Left ventricle myocardium inferior (tissue), 1 donor: ENCODE data around the gene STK10. TPM values are rescaled to one million over a fixed set of nuclear protein-coding genes. Genes with fewer than 3 reads are reported as not detected.
A peak's percentile ranks its signal among the peaks of the same experiment; 100 is the strongest.

ENCODE experiments used
- DNase-seq: peaks from one replicate; pipeline ENCODE4 v3.0.0-alpha.2; 2020
- H3K27ac ChIP-seq: fragments of 200-600 bp; replicated peaks from 2 replicates; pipeline ENCODE4 v1.8.0; 2021
- H3K27me3 ChIP-seq: fragments of 200-600 bp; 2 replicates; pipeline ENCODE4 v1.8.0; 2021; ENCODE audit warnings: low read depth
- H3K36me3 ChIP-seq: fragments of 200-600 bp; 2 replicates; pipeline ENCODE4 v1.8.0; 2021
- H3K4me1 ChIP-seq: fragments of 200-600 bp; 2 replicates; pipeline ENCODE4 v1.8.0; 2021
- H3K4me3 ChIP-seq: fragments of 200-600 bp; 2 replicates; pipeline ENCODE4 v1.8.0; 2021; ENCODE audit warnings: mild to moderate bottlenecking, moderate library complexity
- H3K9me3 ChIP-seq: fragments of 200-600 bp; replicated peaks from 2 replicates; pipeline ENCODE4 v1.8.0; 2021
- CTCF ChIP-seq: fragments of 200-600 bp; IDR thresholded peaks from 2 replicates; pipeline ENCODE4 v1.8.0; 2021; ENCODE audit warnings: antibody characterized with exemption, mild to moderate bottlenecking, borderline replicate concordance
- intact Hi-C: fragments of 100-400 bp; cut with micrococcal nuclease; formaldehyde crosslinking; loops from one replicate; pipeline ENCODE4 v1.11.0; 2022
- total RNA-seq: library from RNA; stranded (reverse); fragmentation: NEBNext Ultra II Directional; extraction: Animal tissue kit (Norgen Biotek cat#: 25700); gene quantifications from one replicate; pipeline ENCODE4 v1.2.1, GENCODE V29; 2021
- donor health status: DM: no; HTN: yes; CAD: no; lungs with severe emphysema.

STK10 gene
- total RNA-seq, 1 donor from 2014 or later, result 5.3 TPM

- Histone ChIP-seq H3K4me3 (no peak overlapping the region), H3K27ac (no peak overlapping the region), H3K9me3 (no peaks in the 10 kb centered on the region), H3K27me3 (no peaks in the 10 kb centered on the region), H3K36me3 (no peaks in the 10 kb centered on the region), H3K4me1 (peaks cover 59% of the 10 kb centered on the region)
- no peak for DNase-seq
- no peak for TF ChIP-seq CTCF
- intact Hi-C loops, result loop anchor here (10.0 kb wide), 1 partner anchor 94 kb away; no protein-coding TSS in a partner anchor
Observed at GRCh38 chr5:172008689-172009141, 179.3 kb downstream of the STK10 start.

GRCh38 chr5:172008111-172008455 is 179.9 kb downstream of the STK10 start:
- Histone ChIP-seq H3K9me3 (no peaks in the 10 kb centered on the region), H3K4me3 (peak overlapping the region; percentile 98), H3K4me1 (peaks cover 65% of the 10 kb centered on the region), H3K27ac (no peak overlapping the region), H3K27me3 (no peaks in the 10 kb centered on the region), H3K36me3 (no peaks in the 10 kb centered on the region)
- intact Hi-C loops, result loop anchor here (10.0 kb wide), 1 partner anchor 93 kb away; no protein-coding TSS in a partner anchor
- no peak for TF ChIP-seq CTCF
- DNase-seq, result no peak

GRCh38 chr5:172007175-172008110 is 180.6 kb downstream of the STK10 start:
- Histone ChIP-seq H3K4me1 (peaks cover 72% of the 10 kb centered on the region), H3K27me3 (no peaks in the 10 kb centered on the region), H3K27ac (peak overlapping the region; percentile 100), H3K36me3 (no peaks in the 10 kb centered on the region), H3K9me3 (no peaks in the 10 kb centered on the region), H3K4me3 (peak overlapping the region; percentile 98)
- no peak for DNase-seq
- TF ChIP-seq CTCF, result no peak
- intact Hi-C loops, result loop anchor here (10.0 kb wide), 1 partner anchor 93 kb away; no protein-coding TSS in a partner anchor

GRCh38 chr5:172006321-172007174 is 181.5 kb downstream of the STK10 start, which contains the start of gene FBXW11:
Gene FBXW11 (minus strand): TSS chr5:172006638. CDS start chr5:172006502, 136 bp downstream.
- TF ChIP-seq CTCF, result no peak
- Histone ChIP-seq H3K9me3 (no peaks in the 10 kb centered on the region), H3K27ac (peak within 1 kb of the TSS; percentile 100), H3K4me3 (peak within 1 kb of the TSS; percentile 98), H3K27me3 (no peaks in the 10 kb centered on the region), H3K36me3 (no peaks in the 10 kb centered on the region), H3K4me1 (peaks cover 81% of the 10 kb centered on the region)
- DNase-seq, result peak; percentile 95
- intact Hi-C loops, result loop anchor here (10.0 kb wide), 1 partner anchor 92 kb away; no protein-coding TSS in a partner anchor

GRCh38 chr5:172005708-172006320 is 182.2 kb downstream of the STK10 start:
- Histone ChIP-seq H3K4me1 (peaks cover 88% of the 10 kb centered on the region), H3K9me3 (no peaks in the 10 kb centered on the region), H3K36me3 (no peaks in the 10 kb centered on the region), H3K27me3 (no peaks in the 10 kb centered on the region), H3K27ac (peak overlapping the region; percentile 100), H3K4me3 (peak overlapping the region; percentile 98)
- peak; percentile 19 for DNase-seq
- TF ChIP-seq CTCF, result no peak
- intact Hi-C loops, result loop anchor here (10.0 kb wide), 1 partner anchor 91 kb away; no protein-coding TSS in a partner anchor
